Panc1 (cell line): ENCODE data around the gene ITGA3. TPM values are rescaled to one million over a fixed set of nuclear protein-coding genes. Genes with fewer than 3 reads are reported as not detected.

Experiments used
- ATAC-seq: fragments of 200-7000 bp; cut with Tn5 transposase; 2 replicates; pipeline ENCODE4 v1.9.1; 2020; ENCODE audit warnings: mild to moderate bottlenecking, moderate library complexity
- BruUV-seq: library from RNA; stranded (reverse); fragments of 400-500 nt; replicated peaks from 2 replicates; lab custom pipeline; 2021; lab: Mats Ljungman, UMichigan
- CTCF ChIA-PET: fragments of 300-600 bp; sonication (Branson Sonifier 250); formaldehyde crosslinking; loops from one replicate; lab custom pipeline; 2022; ENCODE audit warnings: antibody characterized with exemption; lab: Charles Lee
- POLR2A ChIA-PET: fragments of 300-600 bp; sonication (Branson Sonifier 250); formaldehyde crosslinking; loops from one replicate; lab custom pipeline; 2022; ENCODE audit warnings: antibody characterized with exemption; lab: Charles Lee
- DNase-seq: peaks from one replicate; pipeline ENCODE4 v3.0.0-alpha.2; 2010; ENCODE audit warnings: low read depth, low spot score
- H3K27ac ChIP-seq: 2 replicates; pipeline ENCODE4 v1.5.1; 2011; ENCODE audit warnings: mild to moderate bottlenecking, low read length, inconsistent platforms
- H3K27me3 ChIP-seq: fragments of 200-500 bp; sonication (Bioruptor generic); 2 replicates; pipeline ENCODE4 v1.6.0; 2014; ENCODE audit warnings: low read length, inconsistent platforms; ENCODE audit not compliant: control insufficient read depth, insufficient read depth
- H3K36me3 ChIP-seq: fragments of 200-500 bp; sonication (Bioruptor generic); 2 replicates; pipeline ENCODE4 v1.5.1; 2014; ENCODE audit warnings: inconsistent platforms, mild to moderate bottlenecking, low read length, moderate library complexity; ENCODE audit not compliant: control insufficient read depth, insufficient read depth
- H3K4me1 ChIP-seq: 2 replicates; pipeline ENCODE4 v1.5.1; 2011; ENCODE audit warnings: inconsistent platforms, mild to moderate bottlenecking, low read length, moderate library complexity; ENCODE audit not compliant: control insufficient read depth, insufficient read depth
- H3K4me3 ChIP-seq, 2 experiments: 2 replicates each; pipeline ENCODE4 v1.5.1; 2011 to 2012; ENCODE audit warnings: low read depth in 2 of 2, low read length in 2 of 2, mild to moderate bottlenecking in 2 of 2, inconsistent platforms in 1 of 2, moderate library complexity in 1 of 2
- H3K9me3 ChIP-seq: fragments of 200-500 bp; sonication (Bioruptor generic); 2 replicates; pipeline ENCODE4 v1.5.1; 2014; ENCODE audit warnings: low read depth, mild to moderate bottlenecking, inconsistent platforms, low read length, moderate library complexity; ENCODE audit not compliant: control insufficient read depth, insufficient read depth
- POLR2AphosphoS5 ChIP-seq: IDR thresholded peaks from 2 replicates; pipeline ENCODE4 v1.6.1; 2012; ENCODE audit warnings: mild to moderate bottlenecking, low read depth, low read length, moderate library complexity
- SIN3A ChIP-seq: IDR thresholded peaks from 2 replicates; pipeline ENCODE4 v1.6.1; 2012; ENCODE audit warnings: low read depth, mild to moderate bottlenecking, low read length, moderate library complexity, borderline replicate concordance; ENCODE audit not compliant: insufficient read depth
- TCF7L2 ChIP-seq: IDR thresholded peaks from 2 replicates; pipeline ENCODE4 v1.6.1; 2011; ENCODE audit warnings: mild to moderate bottlenecking, low read depth, low read length, inconsistent platforms
- in situ Hi-C: cut with HindIII; loops from 2 replicates; pipeline ENCODE4 v1.10.0; 2016; ENCODE audit warnings: low sequenced_read_pairs, low pct_unique_long_range_greater_than_20kb
- intact Hi-C: fragments of 100-400 bp; cut with micrococcal nuclease; formaldehyde crosslinking; loops from one replicate; pipeline ENCODE4 v1.10.0; 2022; ENCODE audit not compliant: unreplicated experiment
- total RNA-seq: library from RNA; stranded (reverse); gene quantifications from one replicate; pipeline ENCODE4 v1.2.1, GENCODE V29; 2021; ENCODE audit not compliant: unreplicated experiment
- TF ChIP-seq, protein P1 (sequence below): fragments of 450-650 bp; IDR thresholded peaks from 2 replicates; pipeline ENCODE4 v1.5.1; 2017; ENCODE audit warnings: mild to moderate bottlenecking
- TF ChIP-seq, protein P2 (sequence below), 2 experiments: IDR thresholded peaks; 2 replicates each; pipeline ENCODE4 v1.6.1; 2011 to 2012; ENCODE audit warnings: low read depth in 2 of 2, control low read depth in 1 of 2, low read length in 1 of 2, mild to moderate bottlenecking in 1 of 2, moderate library complexity in 1 of 2; ENCODE audit not compliant: insufficient read depth in 1 of 2

Gene ITGA3
- total RNA-seq, 1 experiment from 2014 or later = 439 TPM

DNA sequence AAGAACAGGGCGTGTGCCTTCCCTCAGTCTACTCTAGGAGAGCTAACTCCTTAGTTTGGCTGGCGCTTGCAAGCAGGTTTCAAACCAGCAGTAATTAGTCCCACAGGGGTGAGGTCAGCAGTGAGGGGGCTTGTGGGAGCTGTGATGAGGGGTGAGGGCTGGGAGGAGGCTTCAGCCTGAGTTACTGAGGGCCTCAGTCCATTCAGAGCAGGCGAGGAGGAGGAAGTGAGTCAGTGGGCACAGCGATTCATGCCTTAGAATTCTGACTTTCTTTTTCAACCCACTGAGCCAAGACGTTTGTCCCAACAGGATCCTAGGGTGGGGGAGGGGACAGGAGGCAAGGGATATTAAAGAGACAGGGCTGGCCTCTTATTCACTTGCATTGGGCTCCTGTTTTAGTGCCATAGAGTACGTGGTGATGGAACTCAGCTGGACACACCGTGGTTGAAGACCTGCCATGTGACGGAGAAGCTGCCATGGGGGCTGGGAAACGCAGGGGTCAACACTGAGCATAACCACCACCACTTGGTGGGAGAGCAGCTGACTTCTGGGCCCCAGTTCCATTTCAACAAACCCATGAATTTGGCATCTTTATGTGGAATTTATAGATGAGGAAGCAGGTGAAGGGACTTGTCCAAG lies 8.3 kb upstream of the ITGA3 start:
- Histone ChIP-seq H3K9me3 (no peaks in the 10 kb centered on the region), H3K4me3 (no peak overlapping the region), H3K27ac (peak overlapping the region; percentile 74), H3K4me1 (peaks cover 79% of the 10 kb centered on the region), H3K36me3 (no peaks in the 10 kb centered on the region), H3K27me3 (no peaks in the 10 kb centered on the region)
- POLR2A ChIA-PET = no interaction called here
- BruUV-seq = no TSS peak
- in situ Hi-C loops = no loop called here
- DNase-seq (no peak), ATAC-seq (peak; percentile 15; the same call in 1 of the 2 replicates)
- TF ChIP-seq, protein P1, sequence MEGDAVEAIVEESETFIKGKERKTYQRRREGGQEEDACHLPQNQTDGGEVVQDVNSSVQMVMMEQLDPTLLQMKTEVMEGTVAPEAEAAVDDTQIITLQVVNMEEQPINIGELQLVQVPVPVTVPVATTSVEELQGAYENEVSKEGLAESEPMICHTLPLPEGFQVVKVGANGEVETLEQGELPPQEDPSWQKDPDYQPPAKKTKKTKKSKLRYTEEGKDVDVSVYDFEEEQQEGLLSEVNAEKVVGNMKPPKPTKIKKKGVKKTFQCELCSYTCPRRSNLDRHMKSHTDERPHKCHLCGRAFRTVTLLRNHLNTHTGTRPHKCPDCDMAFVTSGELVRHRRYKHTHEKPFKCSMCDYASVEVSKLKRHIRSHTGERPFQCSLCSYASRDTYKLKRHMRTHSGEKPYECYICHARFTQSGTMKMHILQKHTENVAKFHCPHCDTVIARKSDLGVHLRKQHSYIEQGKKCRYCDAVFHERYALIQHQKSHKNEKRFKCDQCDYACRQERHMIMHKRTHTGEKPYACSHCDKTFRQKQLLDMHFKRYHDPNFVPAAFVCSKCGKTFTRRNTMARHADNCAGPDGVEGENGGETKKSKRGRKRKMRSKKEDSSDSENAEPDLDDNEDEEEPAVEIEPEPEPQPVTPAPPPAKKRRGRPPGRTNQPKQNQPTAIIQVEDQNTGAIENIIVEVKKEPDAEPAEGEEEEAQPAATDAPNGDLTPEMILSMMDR = no peak
- TF ChIP-seq, protein P2, sequence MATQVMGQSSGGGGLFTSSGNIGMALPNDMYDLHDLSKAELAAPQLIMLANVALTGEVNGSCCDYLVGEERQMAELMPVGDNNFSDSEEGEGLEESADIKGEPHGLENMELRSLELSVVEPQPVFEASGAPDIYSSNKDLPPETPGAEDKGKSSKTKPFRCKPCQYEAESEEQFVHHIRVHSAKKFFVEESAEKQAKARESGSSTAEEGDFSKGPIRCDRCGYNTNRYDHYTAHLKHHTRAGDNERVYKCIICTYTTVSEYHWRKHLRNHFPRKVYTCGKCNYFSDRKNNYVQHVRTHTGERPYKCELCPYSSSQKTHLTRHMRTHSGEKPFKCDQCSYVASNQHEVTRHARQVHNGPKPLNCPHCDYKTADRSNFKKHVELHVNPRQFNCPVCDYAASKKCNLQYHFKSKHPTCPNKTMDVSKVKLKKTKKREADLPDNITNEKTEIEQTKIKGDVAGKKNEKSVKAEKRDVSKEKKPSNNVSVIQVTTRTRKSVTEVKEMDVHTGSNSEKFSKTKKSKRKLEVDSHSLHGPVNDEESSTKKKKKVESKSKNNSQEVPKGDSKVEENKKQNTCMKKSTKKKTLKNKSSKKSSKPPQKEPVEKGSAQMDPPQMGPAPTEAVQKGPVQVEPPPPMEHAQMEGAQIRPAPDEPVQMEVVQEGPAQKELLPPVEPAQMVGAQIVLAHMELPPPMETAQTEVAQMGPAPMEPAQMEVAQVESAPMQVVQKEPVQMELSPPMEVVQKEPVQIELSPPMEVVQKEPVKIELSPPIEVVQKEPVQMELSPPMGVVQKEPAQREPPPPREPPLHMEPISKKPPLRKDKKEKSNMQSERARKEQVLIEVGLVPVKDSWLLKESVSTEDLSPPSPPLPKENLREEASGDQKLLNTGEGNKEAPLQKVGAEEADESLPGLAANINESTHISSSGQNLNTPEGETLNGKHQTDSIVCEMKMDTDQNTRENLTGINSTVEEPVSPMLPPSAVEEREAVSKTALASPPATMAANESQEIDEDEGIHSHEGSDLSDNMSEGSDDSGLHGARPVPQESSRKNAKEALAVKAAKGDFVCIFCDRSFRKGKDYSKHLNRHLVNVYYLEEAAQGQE (IDR thresholded peaks at IDR 0.05; ENCODE audit: insufficient read depth in 1 of 2, low read depth in 2 of 2, low read length in 1 of 2) = no peak
- TF ChIP-seq SIN3A = no peak
- TF ChIP-seq POLR2AphosphoS5 = no peak
- no peak for TF ChIP-seq TCF7L2
- CTCF ChIA-PET = no interaction called here
- intact Hi-C loops = no loop called here

DNA sequence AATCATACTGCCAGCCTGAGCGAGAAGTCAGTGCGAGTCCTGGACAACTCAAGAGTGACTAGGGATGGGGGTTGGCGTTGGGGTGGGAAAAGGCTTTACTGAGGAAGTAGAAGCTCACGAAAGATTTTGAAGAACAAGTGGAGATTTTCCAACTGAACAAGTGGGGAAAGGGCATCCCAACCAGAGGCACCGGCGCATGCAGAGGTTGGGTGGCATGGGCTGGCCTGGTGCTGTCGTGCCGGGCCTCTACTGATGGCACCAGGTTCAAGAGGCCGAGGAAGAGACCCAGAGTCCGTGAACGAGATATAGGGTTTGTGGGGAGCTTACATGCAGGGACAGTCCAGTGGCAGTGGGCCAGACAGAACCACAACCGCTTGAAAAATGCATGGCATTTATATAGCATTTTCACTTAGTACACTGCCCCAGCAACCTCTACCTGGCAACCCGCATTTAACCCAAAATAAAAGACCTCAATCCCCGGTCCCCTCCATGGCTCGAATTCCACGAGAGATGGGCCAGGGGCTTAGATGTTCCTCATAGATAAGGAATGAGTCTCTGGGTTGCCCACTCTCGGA lies 7.7 kb upstream of the ITGA3 start:
- ChIA-PET POLR2A (no interaction called here), CTCF (no interaction called here)
- DNase-seq (no peak), ATAC-seq (no peak)
- Histone ChIP-seq H3K36me3 (no peaks in the 10 kb centered on the region), H3K4me3 (no peak overlapping the region), H3K9me3 (no peaks in the 10 kb centered on the region), H3K27ac (peak overlapping the region; percentile 74), H3K27me3 (no peaks in the 10 kb centered on the region), H3K4me1 (peaks cover 85% of the 10 kb centered on the region)
- in situ Hi-C loops (no loop called here), intact Hi-C loops (no loop called here)
- TF ChIP-seq, protein P1 = no peak
- TF ChIP-seq POLR2AphosphoS5 (no peak), TCF7L2 (no peak), SIN3A (no peak)
- TF ChIP-seq, protein P2 (IDR thresholded peaks at IDR 0.05; ENCODE audit: insufficient read depth in 1 of 2, low read depth in 2 of 2, low read length in 1 of 2) = no peak
- BruUV-seq = no TSS peak
